Mesodermal cell (in vitro differentiated cells): ENCODE measurements around the gene UPK2.

Experiments
- H3K27ac ChIP-seq: 2 replicates; pipeline ENCODE4 v1.7.0; 2013; ENCODE audit warnings: mild to moderate bottlenecking, low read depth, low read length, moderate library complexity; ENCODE audit not compliant: severe bottlenecking
- H3K36me3 ChIP-seq: 2 replicates; pipeline ENCODE4 v1.7.1; 2013; ENCODE audit warnings: mild to moderate bottlenecking, low read length, moderate library complexity; ENCODE audit not compliant: control insufficient read depth, insufficient read depth
- H3K4me1 ChIP-seq: one replicate; pipeline ENCODE4 v1.7.1; 2013; ENCODE audit warnings: mild to moderate bottlenecking, low read length; ENCODE audit not compliant: insufficient read depth, control insufficient read depth, poor library complexity, severe bottlenecking
- H3K4me3 ChIP-seq: 2 replicates; pipeline ENCODE4 v1.7.0; 2013; ENCODE audit warnings: low read length, control low read depth, mild to moderate bottlenecking; ENCODE audit not compliant: insufficient read depth, poor library complexity, severe bottlenecking; ENCODE audit errors: extremely low read depth
- H3K9me3 ChIP-seq: 2 replicates; pipeline ENCODE4 v1.7.1; 2013; ENCODE audit warnings: mild to moderate bottlenecking, low read length, moderate library complexity; ENCODE audit not compliant: control insufficient read depth
- WGBS, 2 experiments: methylation state at CpG; one replicate each; pipeline ENCODE4 v1.1.5; 2013; ENCODE audit warnings: missing lambda C conversion rate in 2 of 2; ENCODE audit not compliant: insufficient coverage in 2 of 2; 5-methylcytosine and 5-hydroxymethylcytosine counted together

Gene UPK2

DNA sequence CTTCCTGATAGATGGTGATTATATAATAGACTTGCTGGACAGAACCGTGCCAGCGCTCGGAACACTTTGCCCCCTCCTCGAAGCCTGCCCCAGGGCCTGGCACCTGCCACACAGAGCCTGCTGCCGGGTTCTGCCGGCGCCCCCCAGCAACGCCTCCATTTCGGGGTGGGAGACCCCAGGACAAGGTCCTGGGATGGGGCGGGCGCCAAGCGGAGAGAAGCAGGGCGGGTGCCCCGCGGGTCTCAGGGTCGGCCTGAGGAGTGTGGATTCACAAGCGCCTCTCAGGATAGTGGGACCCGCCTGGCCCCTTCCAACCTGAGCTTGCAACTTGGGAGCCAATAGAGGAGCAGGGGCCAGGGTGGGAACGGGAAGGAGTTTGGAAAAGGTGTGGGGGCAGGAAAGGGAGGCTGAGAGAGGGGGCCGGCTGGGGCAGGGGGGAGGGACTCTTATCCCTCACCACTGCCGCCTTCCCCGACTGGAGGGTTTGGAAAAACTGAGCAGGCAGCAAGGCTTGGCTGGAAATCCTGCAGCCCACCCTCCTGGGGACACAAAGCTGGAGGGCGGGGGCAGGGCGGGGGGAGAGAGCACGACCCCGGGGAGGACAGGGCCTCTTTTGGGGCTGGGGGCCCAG, 27.1 kb upstream of the UPK2 start:
- Histone ChIP-seq H3K4me3 (peak overlapping the region; percentile 78), H3K36me3 (no peaks in the 10 kb centered on the region), H3K9me3 (no peaks in the 10 kb centered on the region), H3K4me1 (peaks cover 30% of the 10 kb centered on the region), H3K27ac (peak overlapping the region; percentile 82)
- WGBS, 2 experiments: 0 to 3% methylated on average over 7 to 16 of the region's 26 CpGs

DNA sequence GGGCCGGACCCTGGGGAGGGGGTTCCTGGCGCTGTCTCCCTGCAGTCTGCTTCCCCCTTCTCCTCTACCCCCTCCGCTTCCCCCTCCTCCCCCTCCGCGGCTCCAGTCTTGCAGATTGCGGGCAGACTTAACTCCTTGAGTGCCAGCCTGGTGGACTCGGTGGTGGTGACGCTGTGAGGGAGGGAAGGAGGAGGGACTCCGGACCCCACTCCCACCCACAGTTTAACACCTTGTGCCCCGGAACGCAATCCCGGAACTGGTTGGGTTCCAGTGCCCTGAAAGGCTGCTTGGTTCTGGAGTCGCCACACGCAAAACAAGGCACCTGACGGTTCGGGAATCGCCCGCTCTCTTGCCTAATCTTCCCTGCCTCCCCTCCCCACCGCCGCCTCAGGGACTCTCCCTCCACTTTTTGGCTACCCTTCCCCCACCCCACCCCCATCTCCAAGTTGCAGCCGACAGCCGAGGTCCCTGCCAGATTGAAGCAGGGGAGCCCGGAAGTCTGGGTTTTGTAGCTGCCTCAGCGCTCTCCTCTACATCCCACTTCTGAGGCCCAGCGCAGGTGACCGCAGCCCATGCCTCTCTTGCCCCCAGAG, 26.5 kb upstream of the UPK2 start:
- Histone ChIP-seq H3K9me3 (no peaks in the 10 kb centered on the region), H3K27ac (peak overlapping the region; percentile 82), H3K36me3 (no peaks in the 10 kb centered on the region), H3K4me1 (peaks cover 30% of the 10 kb centered on the region), H3K4me3 (peak overlapping the region; percentile 78)
- WGBS, 2 experiments: 0% methylated on average over 10 to 16 of the region's 26 CpGs

GRCh38 chr11:118930094-118930712, 25.9 kb upstream of the UPK2 start:
- H3K36me3 ChIP-seq: no peaks in the 10 kb centered on the region
- peak overlapping the region; percentile 82 for H3K27ac ChIP-seq
- 3 to 4% methylated on average over 15 of the region's 20 CpGs for WGBS, 2 experiments
- H3K9me3 ChIP-seq: no peaks in the 10 kb centered on the region
- peak overlapping the region; percentile 78 for H3K4me3 ChIP-seq
- H3K4me1 ChIP-seq: peaks cover 30% of the 10 kb centered on the region

DNA sequence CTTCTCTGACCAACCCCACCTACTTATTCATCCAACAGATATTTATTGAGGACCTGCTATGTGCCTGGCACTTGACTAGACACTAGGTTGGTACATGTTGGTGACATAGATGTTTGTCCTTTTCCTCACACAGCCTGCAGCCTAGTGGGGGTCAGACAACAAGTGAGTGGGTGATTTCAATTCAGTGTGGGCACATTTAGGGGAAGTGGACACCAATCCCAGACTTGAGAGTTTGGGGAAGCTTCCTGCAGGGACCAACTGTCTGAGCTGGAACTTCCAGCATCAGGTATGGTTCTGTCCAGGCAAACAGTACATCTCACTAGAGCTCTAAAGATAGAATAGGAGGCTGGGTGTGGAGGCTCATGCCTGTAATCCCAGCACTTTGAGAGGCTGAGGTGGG, 24.5 kb upstream of the UPK2 start:
- Histone ChIP-seq H3K4me3 (no peak overlapping the region), H3K9me3 (no peaks in the 10 kb centered on the region), H3K4me1 (peaks cover 30% of the 10 kb centered on the region), H3K27ac (no peak overlapping the region), H3K36me3 (no peaks in the 10 kb centered on the region)

- Histone ChIP-seq H3K36me3 (no peaks in the 10 kb centered on the region), H3K27ac (peak overlapping the region; percentile 64), H3K4me3 (no peak overlapping the region), H3K9me3 (no peaks in the 10 kb centered on the region), H3K4me1 (peaks cover 23% of the 10 kb centered on the region)
- 68 to 79% methylated on average over 4 of the region's 4 CpGs for whole genome bisulfite sequencing, 2 experiments
Observed at GRCh38 chr11:118933486-118933885, 22.6 kb upstream of the UPK2 start.

- Histone ChIP-seq H3K36me3 (no peaks in the 10 kb centered on the region), H3K4me1 (peaks cover 28% of the 10 kb centered on the region), H3K27ac (no peak overlapping the region), H3K9me3 (no peaks in the 10 kb centered on the region), H3K4me3 (no peak overlapping the region)
- WGBS, 2 experiments: 96 to 97% methylated on average over 6 of the region's 8 CpGs
Observed at GRCh38 chr11:118935376-118935775, 20.7 kb upstream of the UPK2 start.

DNA sequence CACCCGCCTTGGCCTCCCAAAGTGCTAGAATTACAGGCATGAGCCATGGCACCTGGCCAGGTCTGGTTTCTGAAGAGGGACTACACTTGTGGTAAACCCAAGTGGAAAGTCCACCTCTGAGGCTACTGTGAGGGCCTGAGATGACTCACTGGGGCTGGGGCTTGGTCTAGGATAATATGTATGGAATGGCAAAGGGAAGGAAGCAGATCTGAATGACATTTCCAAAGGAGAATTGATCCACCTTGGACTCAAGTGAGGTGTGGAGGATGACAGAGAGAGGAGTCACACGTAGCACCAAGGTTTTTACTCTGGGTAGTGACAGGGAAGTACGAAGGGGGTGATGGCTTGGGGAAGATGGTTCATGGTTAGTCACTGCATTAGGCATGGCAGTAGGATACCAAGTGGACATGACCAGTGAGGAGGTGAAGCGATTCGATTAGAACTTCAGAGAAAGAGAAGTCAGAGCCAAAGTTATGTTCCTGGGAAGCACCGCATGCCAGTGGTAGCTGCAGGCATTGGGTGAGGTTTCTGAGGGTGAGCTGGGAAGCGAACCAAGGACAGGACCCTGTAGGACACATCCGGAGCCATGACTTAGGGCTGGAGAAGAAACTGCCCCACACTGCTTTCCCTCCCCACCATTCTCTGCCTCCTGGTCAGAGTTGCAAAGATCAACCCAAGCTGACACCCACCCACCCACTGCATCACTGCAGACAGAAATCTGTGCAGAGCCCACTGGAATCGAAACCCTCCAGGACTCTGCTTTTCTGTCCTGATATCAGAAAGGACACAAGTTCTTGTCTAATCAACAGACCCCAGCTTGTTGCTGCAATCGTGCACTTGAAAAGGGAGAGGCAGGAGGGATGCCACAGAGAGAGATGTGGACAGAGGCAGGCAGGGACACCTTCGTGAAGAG, 17.4 kb upstream of the UPK2 start:
- 84 to 86% methylated on average over 9 to 11 of the region's 11 CpGs for WGBS, 2 experiments
- Histone ChIP-seq H3K36me3 (no peaks in the 10 kb centered on the region), H3K4me3 (no peak overlapping the region), H3K4me1 (peaks cover 13% of the 10 kb centered on the region), H3K9me3 (no peaks in the 10 kb centered on the region), H3K27ac (no peak overlapping the region)

GRCh38 chr11:118939404-118939915, 16.6 kb upstream of the UPK2 start:
- Histone ChIP-seq H3K9me3 (no peaks in the 10 kb centered on the region), H3K27ac (no peak overlapping the region), H3K36me3 (no peaks in the 10 kb centered on the region), H3K4me3 (no peak overlapping the region), H3K4me1 (peaks cover 13% of the 10 kb centered on the region)
- 68 to 70% methylated on average over 5 to 7 of the region's 8 CpGs for WGBS, 2 experiments

GRCh38 chr11:118939953-118940598, 16.0 kb upstream of the UPK2 start:
- Histone ChIP-seq H3K4me3 (no peak overlapping the region), H3K9me3 (no peaks in the 10 kb centered on the region), H3K4me1 (peaks cover 13% of the 10 kb centered on the region), H3K27ac (no peak overlapping the region), H3K36me3 (no peaks in the 10 kb centered on the region)
- WGBS, 2 experiments: 41 to 53% methylated on average over 9 to 12 of the region's 13 CpGs

DNA sequence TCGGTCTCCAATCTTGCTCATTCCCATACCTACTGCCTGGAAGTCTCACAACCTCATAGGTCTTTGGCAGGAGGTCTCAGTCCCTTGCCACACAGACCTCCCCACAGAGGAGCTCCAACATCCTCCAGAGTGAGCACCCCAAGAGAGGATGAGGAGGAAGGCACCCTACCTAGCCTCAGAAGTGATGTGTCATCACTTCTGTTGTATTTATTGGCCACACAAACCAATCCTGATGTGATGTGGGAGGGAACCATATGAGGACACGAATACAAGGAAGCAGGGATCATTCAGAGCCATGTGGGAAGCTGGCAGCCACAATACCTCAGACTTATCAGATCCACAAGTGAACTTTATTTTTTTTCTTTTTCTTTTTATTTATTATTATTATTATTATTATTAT, 9.0 kb upstream of the UPK2 start:
- Histone ChIP-seq H3K4me3 (no peak overlapping the region), H3K36me3 (no peaks in the 10 kb centered on the region), H3K9me3 (no peaks in the 10 kb centered on the region), H3K27ac (no peak overlapping the region), H3K4me1 (no peaks in the 10 kb centered on the region)
- WGBS, 2 experiments: no CpG with 5 or more reads among the region's 2 CpGs
